Stimulated activated CD8-positive, alpha-beta memory T cell treated with anti-CD3 and anti-CD28 coated beads, Interleukin-12 subunit alpha, Interleukin-12 subunit beta, amount 100 ng/mL, for 4 hours (primary cell): Measurements from ENCODE around the gene CLSTN2.

Experiments
- DNase-seq: peaks from one replicate; pipeline ENCODE4 v3.0.0-alpha.2; 2020; ENCODE audit warnings: low read depth

Gene CLSTN2

DNA sequence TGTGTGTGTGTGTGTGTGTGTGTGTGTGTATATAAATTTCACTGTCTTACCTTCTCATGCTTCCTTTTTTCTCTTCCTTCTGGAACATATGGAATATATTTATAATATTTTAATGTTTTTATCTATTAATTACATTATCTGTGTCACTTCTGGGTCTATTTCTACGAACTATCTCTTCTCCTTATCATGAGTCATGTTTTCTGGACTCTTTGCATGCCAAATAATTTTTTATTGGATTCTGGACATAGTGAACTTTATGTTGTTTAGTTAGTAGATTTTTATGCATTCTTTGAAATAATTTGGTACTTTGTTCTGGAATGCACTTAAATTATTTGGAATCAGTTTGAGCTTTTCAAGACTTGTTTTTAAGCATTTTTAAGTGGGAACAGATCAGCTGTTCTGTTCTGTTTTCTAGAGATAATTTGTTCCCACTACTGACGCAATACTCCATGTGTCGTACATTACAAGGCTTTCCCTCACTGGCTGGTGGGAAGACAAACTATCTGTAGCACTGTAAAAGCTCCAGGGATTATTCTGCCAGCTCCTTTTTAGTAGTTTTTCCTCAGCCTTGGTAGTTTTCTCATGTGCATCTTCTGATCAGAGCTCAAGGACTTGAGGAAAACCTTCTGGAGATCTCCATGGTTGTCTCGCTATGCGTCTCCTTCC lies 302.0 kb downstream of the CLSTN2 start:
- DNase-seq, result no peak

GRCh38 chr3:140238646-140239314 lies 303.8 kb downstream of the CLSTN2 start:
- DNase-seq, result no peak

- DNase-seq, result no peak
Observed at GRCh38 chr3:140242818-140243276, 307.9 kb downstream of the CLSTN2 start.

DNA sequence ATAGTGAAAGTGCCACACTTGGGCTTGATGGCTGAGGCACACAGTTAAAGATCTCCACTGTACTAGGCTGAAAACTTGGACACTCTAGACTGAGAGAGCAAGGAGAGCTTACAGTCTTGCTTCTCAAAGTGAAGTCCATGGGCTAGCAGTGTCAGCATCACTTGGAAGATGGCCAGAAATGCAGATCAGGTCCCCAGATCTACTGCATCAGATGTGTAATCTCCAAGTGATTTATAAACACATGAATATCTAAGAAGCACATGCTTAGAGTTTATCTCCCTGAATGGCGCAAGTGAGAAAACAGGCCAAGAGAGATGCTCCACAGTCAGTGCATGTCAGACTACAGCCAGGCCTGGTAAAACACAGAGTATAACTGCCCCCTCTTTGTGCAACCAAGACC lies 308.6 kb downstream of the CLSTN2 start:
- no peak for DNase-seq

DNA sequence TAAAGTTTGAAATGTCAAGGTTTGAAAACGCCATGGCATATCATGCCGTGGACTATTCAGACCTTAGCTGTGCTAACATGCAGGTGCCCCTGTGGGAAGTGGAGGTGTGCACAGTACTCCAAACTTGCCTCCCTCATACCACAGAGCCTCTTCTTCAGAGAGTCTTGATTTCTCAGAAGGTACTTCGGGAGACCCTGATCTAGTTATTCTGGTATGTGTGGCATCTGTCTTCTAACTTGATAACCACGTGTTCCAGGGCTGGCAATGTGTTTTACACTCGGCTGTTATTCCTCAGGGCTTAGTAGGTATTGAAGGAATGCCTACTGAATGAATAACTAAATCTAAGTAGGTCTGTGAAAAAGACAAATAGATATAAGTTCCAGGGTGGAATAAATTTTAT lies 309.9 kb downstream of the CLSTN2 start:
- DNase-seq, result no peak

- DNase-seq, result no peak
Observed at GRCh38 chr3:140246578-140246977, 311.6 kb downstream of the CLSTN2 start.

DNA sequence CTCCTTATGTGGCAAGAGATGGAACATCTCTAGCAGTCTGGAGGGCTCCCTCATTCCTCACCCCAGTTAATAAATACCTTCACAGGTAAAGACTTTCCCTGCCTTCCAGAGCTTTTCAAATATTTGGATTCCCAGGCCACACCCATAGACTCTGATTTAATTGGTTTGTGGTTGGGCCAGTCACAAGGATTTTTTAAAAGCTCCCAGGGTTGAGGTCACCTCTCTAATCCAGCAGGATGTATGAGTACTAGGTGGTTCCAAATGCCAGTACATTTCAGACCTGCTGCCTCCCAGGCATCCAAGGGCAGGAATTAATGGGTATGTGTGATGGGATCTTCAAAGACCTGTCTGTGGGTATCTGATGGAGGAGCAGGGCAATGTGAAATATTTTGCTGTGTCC lies 312.8 kb downstream of the CLSTN2 start:
- no peak for DNase-seq

- no peak for DNase-seq
Observed at GRCh38 chr3:140249188-140249587, 314.2 kb downstream of the CLSTN2 start.

- DNase-seq, result no peak
Observed at GRCh38 chr3:140250010-140250855, 315.2 kb downstream of the CLSTN2 start.

DNA sequence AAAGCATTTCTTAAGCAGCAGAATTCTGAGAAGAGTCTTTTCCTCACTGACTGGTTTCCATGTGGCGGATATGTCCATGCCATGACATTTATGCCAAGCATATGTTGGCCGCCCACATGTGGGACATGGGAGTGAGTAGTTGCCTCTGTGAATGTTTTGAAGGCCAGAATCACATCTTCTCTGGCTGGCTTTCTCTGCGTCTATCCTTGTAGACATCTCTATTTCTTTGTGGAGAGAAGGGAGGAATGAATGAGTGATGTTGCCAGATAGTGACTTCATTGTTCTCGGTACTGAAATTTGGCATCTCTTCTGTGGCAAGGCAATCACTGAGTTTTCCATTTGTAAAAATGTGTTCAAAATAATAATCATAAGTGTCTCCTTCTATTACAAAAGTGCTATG lies 316.0 kb downstream of the CLSTN2 start:
- DNase-seq, result no peak

- DNase-seq, result no peak
Observed at GRCh38 chr3:140251678-140252077, 316.7 kb downstream of the CLSTN2 start.

DNA sequence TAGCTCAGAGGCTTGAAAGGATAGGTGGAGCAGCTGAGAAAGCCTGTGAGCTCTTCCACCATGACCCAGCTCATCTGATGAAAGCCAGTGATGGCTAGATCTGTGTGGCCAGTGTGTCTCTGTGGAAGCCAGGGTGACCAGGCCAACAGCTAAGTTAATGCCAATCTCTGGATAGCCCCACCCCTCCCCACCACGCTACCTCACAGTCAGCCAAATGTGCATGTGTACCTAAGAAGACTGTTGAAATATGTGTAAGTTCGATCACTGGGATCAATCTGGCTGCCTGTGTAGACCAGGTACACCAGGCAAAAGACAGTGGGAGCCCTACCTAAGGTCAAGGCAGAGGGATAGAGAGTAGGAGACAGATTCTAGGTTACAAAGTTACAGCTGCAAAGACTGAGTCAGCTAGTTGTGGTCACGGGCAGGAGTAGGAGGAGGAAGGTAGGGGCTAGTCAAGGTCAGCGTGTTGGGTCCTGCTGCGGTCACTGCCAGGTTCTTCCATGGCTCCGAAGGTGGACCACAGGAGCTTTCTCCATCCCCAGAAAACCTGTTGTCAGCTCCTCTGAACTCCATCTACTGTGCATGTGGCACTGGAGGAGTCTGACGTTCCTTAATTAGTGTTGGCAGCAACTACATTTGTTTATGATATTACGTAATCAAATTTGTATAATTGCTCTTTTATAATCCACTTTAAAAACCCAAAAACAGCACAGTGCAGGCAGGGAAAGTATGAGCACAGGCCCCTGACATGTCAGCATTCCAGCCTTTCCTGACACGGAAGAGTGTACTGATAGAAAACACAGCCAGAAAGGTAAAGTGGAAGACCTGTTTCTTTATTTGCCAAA lies 318.0 kb downstream of the CLSTN2 start:
- DNase-seq, result no peak

DNA sequence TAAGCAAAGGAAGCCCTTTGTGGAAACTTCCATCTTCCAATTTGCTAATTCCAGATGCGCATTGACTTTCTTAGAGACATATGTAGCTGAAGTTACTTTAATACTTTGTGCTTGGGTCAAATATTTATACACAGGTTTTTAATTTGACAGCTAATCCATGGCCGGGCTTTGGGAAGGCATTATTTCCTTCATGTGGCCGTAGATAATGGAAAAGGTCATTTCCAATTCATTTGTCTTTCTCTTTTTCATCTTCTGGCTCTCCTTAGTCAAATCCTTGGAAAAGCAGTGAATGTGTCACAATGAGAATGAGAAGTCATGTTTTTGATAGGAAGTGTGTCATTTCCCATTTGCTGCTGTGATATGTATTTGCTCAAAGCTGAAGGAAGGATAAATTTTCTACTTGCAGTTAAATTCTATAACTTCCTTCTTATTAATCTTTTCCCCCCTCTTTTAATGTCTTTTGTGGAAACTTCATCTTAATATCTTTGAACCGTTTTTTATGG lies 323.3 kb downstream of the CLSTN2 start:
- no peak for DNase-seq

DNA sequence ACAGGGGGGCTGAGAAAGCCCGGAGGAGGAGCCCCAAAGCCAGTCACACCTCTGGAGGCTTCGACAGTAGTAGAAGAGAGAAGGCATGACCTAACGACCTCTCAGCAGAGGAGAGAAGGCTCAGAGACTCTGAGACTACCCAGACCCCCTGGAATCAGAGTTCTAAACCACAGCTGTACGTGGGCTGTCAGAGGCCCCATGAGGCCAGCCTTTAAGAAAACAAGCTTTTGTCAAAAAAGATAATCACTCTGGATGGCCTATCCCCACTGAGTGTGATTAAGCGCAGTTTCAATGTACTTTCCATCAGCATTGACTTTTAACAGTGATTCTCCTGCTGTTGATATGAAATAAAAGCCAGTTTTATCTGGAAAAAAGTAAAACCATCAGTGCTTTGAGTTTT lies 330.3 kb downstream of the CLSTN2 start:
- DNase-seq, result no peak

GRCh38 chr3:140268103-140268502 lies 333.1 kb downstream of the CLSTN2 start:
- no peak for DNase-seq

- DNase-seq, result no peak
Observed at GRCh38 chr3:140268610-140269009, 333.6 kb downstream of the CLSTN2 start.

DNA sequence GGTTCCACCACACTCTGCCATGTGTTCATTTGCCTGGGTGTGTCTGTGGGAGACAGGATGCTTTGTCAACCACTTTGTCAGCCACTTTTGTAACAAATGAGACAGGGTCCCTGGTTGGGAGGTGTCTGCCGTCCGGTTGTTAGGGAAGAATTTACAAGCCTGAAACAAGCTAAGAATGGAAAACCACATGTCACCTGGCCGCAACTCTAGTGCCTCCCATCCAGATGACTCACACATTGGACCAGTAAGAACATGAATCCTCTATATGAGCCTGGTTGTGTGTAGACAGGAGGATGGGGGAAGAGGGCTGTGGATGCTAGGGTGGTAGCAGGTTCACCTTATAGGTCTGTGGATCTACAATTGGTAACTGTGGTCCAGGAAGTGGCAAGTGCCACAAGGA lies 335.3 kb downstream of the CLSTN2 start:
- no peak for DNase-seq

DNA sequence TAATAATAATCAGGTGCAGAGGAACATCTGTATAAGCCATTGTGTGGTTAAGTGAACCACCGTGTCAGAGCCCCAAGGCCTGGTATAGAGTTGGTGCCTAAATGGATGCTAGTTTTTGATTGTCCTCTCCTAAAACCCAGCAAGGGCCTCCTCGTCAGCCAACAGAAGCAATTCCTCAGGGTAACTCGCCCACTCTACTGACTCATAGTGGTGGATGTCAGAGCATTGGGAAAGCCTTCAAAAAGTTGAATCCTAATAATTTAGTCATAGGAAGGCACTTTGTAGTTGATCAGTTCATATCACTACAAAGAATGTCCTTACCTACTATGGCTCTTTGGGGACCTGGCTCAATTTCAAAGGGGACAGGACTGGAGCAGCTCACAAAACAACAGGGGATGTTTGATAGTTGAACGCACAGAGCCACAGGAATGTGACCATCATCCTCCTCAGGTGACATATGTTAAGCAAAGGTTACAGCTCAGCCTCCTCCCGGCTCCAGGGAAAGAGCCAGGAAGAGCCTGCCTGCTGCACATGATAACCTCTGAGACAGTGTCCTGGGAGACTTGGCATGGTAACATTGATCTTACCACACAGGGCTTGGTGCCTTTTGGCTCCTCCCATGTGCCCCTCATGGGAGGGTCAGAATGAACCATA lies 338.7 kb downstream of the CLSTN2 start:
- DNase-seq, result no peak

DNA sequence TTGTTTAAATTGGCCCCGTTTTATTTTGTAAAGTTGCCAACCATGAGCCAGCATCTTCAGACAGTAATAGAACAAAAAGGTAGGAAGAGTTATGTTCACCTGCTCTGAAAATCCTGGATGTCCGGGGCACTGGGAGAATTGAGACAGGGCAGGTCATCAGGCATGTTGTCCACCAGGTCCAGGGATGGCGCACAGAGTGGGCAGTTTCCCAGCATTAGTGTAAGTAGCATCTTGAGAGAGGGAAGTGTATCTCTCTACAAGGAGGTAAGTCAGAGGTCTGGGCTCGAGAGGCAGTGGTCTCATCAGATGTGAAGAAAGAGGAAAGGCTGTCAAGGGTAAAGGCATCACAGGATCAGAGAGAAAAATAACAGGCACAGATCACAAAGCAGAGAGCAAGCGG lies 339.4 kb downstream of the CLSTN2 start:
- DNase-seq, result no peak

DNA sequence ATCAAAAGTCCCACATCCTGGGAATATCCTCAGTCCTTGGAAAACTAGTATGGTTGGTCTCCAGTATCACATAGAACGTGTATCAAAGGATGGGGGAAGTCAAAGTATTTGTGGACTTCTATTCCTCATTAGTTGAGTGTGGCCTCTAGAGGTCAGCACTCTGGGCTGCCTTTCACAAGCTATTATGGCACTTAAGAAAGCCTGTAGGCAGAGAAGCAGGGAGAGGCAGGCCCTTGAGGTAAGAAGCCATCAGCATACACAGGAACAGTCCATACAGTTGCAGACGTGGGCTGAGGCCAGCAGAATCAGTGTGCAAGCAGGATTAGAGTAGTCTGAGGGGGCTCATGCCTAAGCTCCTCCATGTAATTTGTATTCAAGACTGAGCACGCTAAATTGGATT lies 341.7 kb downstream of the CLSTN2 start:
- no peak for DNase-seq

DNA sequence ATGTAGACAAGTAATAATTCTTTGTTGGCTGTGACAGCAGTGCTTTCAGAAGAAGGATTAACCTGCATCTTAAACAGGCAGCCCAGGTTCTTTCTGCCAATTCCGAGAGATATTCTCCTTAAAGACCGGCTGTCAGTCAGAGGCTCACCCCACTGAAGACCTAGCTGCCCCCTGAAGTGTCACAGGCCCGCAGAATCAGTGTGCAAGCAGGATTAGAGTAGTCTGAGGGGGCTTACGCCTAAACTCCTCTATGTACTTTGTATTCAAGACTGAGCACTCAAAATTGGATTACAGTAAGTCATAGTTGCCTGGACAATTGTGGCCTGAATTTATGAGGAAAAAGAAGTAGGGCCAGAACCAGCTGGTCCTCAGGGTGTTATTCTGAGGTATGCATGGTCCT lies 342.9 kb downstream of the CLSTN2 start:
- DNase-seq, result no peak
